ENCODE results near the gene SPRY1. TPM values are rescaled to one million over a fixed set of nuclear protein-coding genes. Genes with fewer than 3 reads are reported as not detected.
A peak's percentile ranks its signal among the peaks of the same experiment; 100 is the strongest.

SPRY1 gene
- total RNA-seq, 1 donor from 2014 or later = 15.0 TPM

DNA sequence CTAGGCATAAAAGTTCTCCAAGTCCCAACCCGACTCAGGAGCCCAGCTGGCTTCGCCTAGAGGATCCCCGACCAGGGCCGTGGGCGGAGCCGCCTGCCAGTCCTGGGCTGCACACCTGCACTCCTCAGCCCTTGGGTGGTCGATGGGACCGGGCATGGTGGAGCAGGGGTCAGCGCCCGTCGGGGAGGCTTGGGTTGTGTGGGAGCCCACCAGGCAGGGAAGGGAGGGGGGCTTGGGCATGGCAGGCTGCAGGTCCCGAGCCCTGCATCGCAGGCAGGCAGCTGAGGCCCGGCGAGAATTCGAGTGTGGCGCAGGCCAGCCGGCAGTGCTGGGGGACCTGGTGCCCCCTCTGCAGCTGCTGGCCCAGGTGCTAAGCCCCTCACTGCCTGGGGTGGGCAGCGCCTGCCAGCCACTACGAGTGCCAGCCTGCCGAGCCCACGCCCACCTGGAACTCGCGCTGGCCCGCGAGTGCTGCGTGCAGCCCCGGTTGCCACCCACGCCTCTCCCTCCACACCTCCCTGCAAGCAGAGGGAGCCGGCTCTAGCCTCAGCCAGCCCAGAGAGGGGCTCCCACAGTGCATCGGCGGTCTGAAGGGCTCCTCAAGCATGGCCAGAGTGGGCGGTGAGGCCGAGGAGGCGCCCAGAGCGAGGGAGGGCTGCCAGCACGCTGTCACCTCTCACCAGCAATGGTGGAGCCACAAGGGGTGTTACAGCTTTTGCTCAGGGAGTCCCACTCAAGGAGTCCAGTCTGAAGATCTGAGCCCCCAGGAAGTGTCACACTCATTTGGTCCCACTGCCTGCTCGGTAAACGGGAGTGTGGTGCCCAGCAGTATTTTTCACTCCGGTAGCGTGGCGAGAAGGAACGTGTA lies 38.9 kb downstream of the SPRY1 start:
- DNase-seq (ENCODE audit: low spot score) (no peak), ATAC-seq (no peak)

DNA sequence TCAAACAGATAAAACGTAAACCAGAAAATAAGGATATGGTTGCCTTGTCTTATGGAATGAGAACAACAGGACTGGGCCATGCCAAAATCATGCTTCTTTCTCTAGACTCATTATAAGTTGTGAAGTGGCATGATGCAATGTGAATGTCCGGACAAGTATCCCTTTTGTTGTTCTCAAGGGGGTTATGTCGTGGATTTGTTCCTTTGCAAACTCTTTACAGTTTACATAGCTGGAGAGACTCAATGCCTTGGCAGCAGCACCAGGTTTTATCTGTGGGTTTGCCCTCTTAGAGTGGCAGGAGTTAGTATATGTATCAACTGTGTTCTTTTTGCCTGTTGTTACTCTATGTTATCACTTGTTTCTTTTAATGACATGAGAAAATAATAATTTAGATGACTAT lies 41.4 kb downstream of the SPRY1 start:
- ATAC-seq (no peak), DNase-seq (ENCODE audit: low spot score) (no peak)

DNA sequence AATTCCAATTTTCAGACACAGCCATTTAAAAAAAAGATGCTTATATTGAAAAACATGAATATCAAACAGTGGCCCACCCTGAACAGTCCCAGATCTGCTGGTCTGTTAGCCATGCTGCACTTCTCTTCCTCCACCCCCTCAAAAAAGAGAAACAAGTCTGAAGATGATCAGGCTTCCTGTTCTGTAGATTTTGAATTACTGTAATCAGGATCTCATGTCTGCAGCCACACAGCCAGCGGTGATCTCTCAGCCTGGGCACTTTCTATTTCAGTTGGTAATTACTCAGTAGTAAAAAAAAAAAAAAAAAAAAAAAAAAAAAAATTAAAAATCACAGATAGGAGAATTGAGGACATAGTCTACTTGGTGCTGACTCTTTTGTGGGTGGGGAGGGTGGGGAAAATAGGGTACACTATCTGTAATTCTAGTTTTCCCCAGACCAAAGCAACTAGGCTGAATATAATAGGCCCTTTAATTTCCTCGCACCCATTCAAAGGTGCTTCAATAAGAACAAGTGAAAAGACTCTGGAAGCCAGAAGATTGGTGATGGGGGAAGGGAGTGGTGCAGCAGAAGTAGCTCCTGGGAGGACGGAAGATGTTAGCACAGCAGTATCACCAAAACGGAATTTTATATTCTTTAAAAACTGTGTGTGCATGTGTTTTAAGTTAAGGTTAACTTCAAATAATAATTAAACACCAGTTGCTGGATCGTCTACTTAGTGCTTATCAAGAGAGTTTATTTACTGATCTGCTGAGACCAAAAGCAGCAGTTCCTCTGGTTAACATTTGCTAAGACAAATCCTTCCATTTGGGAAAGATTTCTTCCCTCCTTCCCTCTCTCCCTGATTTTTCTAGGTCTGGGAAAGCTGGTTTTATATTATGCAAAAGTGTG lies 47.0 kb downstream of the SPRY1 start:
- DNase-seq (ENCODE audit: low spot score) (no peak), ATAC-seq (peak; percentile 51)

DNA sequence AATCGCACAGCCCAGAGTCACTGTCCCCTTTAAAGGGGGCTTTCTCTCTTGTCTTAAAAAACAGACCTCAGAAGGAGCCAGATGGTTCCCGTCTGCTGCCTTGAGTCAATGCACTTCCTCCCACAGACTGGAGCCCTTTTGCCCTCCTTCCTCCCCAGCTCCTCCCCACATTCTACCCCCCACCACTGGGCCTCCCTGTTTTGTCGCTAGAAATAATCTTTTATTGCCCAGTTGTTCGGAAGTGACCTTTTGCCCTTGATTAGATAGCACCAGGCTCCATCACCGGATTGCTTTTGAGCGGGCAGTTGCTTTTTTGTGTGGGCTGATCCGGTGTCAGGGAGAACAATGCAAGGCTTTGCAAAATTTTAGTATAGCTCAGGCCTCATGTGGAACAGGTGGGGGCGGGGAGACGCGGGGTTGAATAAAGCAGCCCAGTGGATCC lies 47.7 kb downstream of the SPRY1 start:
- peak; percentile 50 for DNase-seq (ENCODE audit: low spot score)
- peak; percentile 78 for ATAC-seq

DNA sequence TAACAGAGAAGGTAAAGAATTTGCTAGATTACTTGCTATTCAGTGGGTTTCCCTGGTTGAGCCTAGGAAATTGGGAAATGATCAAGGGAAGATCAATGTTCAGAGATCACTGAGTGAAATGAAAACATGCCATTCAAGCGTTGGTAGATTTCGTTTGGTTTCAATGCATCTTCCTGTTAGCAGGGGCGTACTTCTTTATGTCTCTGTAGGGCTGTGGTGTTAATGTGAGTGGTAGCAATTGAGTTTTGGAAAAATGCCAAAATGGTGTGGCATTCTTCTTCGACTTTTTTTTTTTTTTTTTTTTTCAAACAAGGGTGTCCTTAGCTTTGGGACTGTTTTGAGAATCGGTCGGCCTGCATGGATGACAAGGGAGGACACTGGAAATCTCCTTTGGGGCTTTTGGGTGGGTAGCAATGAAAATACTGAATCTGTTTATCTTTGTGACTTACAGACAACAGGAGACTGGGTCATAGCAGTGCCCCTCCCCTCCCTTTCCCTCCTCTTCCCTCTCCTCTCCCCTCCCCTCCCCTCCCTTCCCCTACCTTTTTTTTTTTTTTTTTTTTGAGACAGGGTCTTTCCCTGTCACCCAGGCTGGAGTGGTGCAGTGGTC lies 50.4 kb downstream of the SPRY1 start:
- ATAC-seq (no peak), DNase-seq (ENCODE audit: low spot score) (no peak)

DNA sequence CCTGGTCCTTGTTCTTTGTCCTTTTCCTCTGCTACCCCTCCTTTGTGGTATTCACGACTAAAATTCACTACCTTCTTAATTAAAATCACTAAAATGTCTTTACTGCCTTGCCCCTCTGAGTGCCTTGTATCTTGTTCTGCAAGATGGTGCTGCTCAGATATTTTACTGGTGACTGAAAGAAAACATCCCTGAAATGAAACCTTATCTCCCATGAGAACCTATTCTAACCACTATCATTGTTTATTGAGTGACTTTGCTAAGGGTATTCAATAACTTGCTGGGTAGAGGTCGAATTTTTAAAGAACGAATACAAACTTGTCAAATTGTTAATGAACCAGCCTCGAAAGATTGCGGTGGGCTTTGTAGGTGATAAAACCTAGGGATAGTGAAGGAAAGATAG lies 52.8 kb downstream of the SPRY1 start:
- DNase-seq (ENCODE audit: low spot score) = no peak

DNA sequence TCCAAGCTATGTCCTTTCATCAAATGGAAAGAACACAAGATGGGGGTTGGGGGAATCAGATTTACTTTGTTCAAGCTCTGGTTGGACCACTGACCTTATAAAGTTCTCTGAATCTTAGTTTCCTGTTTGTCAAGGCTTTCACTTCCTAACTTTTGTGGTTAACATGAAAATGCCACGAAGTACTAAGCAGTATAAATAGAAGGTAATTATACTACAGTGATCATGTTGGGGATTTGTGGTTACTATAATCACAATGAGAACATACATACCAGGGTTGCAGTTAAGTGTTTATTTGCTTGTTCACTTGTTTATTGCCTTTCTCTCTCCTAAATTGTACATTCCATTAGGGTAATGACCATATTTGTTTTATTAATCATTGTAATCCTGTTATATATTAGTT lies 53.2 kb downstream of the SPRY1 start:
- ATAC-seq (no peak), DNase-seq (ENCODE audit: low spot score) (no peak)

More for the DNA sequence above, 52.8 kb downstream of the SPRY1 start:
- no peak for ATAC-seq

DNA sequence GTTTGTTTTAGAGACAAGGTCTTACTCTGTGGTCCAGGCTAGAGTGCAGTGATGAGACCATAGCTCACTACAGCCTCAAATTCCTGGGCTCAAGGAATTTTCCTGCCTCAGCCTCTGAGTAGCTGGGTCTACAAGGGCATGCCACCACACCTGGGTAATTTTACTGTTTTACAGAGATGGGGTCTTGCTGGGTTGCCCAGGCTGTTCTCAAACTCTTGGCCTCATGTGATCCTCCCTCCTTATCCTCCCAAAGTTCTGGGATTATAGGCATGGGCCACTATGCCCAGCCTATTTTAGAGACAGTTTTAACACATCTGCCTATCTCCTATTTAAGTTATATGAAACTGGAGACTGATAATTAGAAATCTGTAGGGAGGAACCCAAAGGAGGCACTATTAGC lies 53.8 kb downstream of the SPRY1 start:
- DNase-seq (ENCODE audit: low spot score) (no peak), ATAC-seq (no peak)

DNA sequence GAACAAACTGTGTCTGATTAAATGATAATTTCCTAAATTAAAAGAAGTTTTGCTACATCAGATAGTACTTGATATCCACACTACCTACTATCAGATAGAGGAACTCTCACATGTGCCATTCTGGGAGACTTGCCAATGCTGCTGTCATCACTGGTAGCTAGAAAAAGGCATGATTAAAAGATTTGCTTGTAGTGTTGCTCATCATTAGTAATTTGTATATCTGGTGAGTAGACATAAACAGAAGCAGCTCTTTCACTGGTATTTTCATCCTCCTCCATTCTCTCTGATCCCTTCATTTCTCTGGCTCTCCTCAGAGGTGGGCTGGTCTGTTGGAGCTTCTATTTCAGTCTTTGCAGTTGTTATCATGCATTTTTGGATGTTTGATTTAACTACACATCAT lies 56.0 kb downstream of the SPRY1 start:
- ATAC-seq (no peak), DNase-seq (ENCODE audit: low spot score) (no peak)

DNA sequence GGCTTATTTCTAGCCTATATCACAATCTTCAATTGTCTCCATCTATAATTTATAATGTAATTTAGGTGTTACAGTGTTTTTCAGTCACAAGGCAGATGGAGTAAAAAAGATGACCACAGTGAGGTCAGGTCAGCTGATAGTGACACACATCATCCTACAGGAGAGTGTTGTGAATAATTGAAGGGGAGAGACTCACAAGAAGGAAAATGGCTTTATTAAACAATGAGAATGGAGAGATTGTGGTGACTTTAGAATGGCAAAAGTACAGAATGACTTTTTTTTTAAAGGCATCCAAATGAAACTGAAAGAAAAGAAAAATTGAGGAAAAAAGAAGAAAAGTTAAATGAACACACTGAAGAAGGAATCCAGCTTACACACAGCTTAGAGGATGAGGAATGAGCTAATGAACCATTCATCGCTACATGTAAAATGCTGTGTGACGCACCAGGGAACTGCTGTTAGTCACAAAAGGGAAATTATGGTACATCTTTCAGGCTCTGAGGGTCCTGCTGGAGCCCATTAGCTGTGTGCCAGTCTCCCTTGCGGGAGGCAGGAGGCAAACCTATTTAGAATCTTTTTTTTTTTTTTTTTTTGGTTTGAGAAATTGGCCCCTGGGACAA lies 56.6 kb downstream of the SPRY1 start:
- ATAC-seq = no peak

More for the DNA sequence above, 56.6 kb downstream of the SPRY1 start:
- no peak for DNase-seq (ENCODE audit: low spot score)

All from left lobe of liver (tissue), 2 donors.